NCI-H146 (cell line): ENCODE data around the gene SEC24D.

Source experiments
- DNase-seq: peaks from one replicate; lab custom pipeline; 2025; lab: John Stamatoyannopoulos, UW

The SEC24D gene

GRCh38 chr4:118716304-118716703 is 119.6 kb downstream of the SEC24D start:
- no peak for DNase-seq

GRCh38 chr4:118714682-118715081 is 121.2 kb downstream of the SEC24D start:
- no peak for DNase-seq

- no peak for DNase-seq
Observed at GRCh38 chr4:118712872-118713271, 123.1 kb downstream of the SEC24D start.

- no peak for DNase-seq
Observed at GRCh38 chr4:118711052-118711451, 124.9 kb downstream of the SEC24D start.

DNA sequence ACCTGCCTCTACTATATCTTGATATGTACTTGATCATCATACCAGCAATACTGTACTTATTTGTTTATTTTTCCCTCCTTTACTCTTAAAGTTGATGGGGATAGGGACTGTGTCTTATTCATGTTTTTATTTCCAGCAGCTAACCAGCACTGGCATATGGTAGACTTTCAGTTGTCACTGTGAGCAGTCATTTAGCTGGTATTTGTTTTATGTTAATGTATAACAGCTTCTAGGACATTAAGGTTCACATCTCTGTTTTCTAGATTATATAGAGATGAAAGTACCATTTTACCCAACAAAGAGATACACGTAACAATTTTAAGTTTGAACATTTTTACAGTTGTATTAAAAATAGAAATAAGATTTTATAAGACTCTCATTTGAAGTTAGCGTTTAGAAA is 132.8 kb downstream of the SEC24D start:
- no peak for DNase-seq

- peak; percentile 91 for DNase-seq
Observed at GRCh38 chr4:118684873-118685811, 150.8 kb downstream of the SEC24D start, which contains the start of gene METTL14. Gene METTL14 (plus strand): TSS chr4:118685392. CDS start chr4:118685535, 143 bp downstream.

DNA sequence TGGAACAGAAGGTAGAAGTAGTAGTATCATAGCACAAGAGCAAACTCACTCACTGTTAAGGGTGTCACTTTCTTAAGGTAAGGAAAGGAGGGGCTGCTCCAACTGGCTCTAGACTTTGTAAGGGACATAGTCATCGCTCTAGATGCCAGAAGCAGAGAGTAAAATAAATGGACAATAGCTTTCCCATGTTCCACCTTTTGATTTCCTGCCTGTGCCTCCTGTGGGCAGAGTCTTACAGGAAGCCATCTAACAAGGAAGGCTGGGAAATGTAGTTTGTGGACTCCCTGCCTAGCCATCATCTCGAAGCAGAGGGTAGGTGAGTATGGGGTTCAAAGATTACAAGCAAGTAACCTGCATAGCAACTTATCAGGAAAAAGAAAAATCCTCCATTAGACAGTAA is 152.4 kb downstream of the SEC24D start:
- no peak for DNase-seq

DNA sequence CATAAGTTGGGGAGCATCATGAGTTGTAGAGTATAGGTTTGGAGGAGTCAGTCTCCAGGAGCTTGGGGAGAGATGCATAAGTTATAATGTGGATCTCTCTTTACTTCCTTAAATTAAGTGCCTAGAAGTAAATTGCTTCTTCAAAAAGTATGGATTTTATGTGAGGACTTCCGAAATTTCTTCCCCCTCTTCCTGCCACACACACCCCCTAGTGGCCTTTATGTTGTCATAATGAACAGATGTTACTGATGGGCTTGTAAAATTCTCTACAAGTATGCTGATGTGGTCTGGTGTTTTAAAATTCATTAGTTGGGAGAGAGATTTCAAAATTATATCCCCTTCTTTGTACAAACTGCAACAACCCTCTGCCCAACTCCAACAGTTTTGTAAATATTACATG is 153.0 kb downstream of the SEC24D start:
- no peak for DNase-seq

- DNase-seq = no peak
Observed at GRCh38 chr4:118680808-118681207, 155.1 kb downstream of the SEC24D start.

GRCh38 chr4:118676128-118676527 is 159.8 kb downstream of the SEC24D start:
- no peak for DNase-seq
